GM12878 (cell line): ENCODE results near the gene CBLN3.
"Not testable (repeated sequence)": the region's sequence is repeated elsewhere in the genome, so short reads cannot be mapped to it uniquely, and the experiment has no call there.

Source experiments
- MTA2 ChIP-seq: fragments of 450-650 bp; IDR thresholded peaks from 2 replicates; pipeline ENCODE4 v1.6.1; 2016; ENCODE audit warnings: low read depth, mild to moderate bottlenecking, moderate library complexity
- NFIC ChIP-seq: IDR thresholded peaks from 2 replicates; pipeline ENCODE4 v1.6.1; 2012; ENCODE audit warnings: low read depth, mild to moderate bottlenecking, inconsistent platforms, low read length, moderate library complexity
- PAX5 ChIP-seq: IDR thresholded peaks from 2 replicates; pipeline ENCODE4 v1.6.1; 2011; ENCODE audit warnings: low read depth, low read length, borderline replicate concordance
- PAX8 ChIP-seq: fragments of 450-650 bp; IDR thresholded peaks from 2 replicates; pipeline ENCODE4 v1.6.1; 2017; ENCODE audit warnings: mild to moderate bottlenecking, moderate library complexity
- SRF ChIP-seq, 2 experiments: IDR thresholded peaks; 2 replicates each; pipeline ENCODE4 v1.6.1; 2011; ENCODE audit warnings: low read depth in 2 of 2, low read length in 2 of 2, mild to moderate bottlenecking in 1 of 2, moderate library complexity in 1 of 2
- SUPT20H ChIP-seq: IDR thresholded peaks from 2 replicates; pipeline ENCODE4 v1.6.1; 2011; ENCODE audit warnings: low read depth, mild to moderate bottlenecking, low read length, moderate library complexity, borderline replicate concordance; ENCODE audit not compliant: control insufficient read depth
- TCF12 ChIP-seq: IDR thresholded peaks from 2 replicates; pipeline ENCODE4 v1.6.1; 2011; ENCODE audit warnings: low read depth, mild to moderate bottlenecking, low read length
- YY1 ChIP-seq: IDR thresholded peaks from 2 replicates; pipeline ENCODE4 v1.6.1; 2011; ENCODE audit warnings: low read depth, mild to moderate bottlenecking, low read length
- TF ChIP-seq, protein P1 (sequence below), 3 experiments: IDR thresholded peaks in 2 of 3; conservative IDR thresholded peaks in 1 of 3; 2 replicates each; pipeline ENCODE4 v1.5.1; 2011; ENCODE audit warnings: low read depth in 3 of 3, low read length in 3 of 3, mild to moderate bottlenecking in 3 of 3, control low read depth in 2 of 3, moderate library complexity in 2 of 3, inconsistent platforms in 1 of 3, mixed read lengths in 1 of 3; ENCODE audit not compliant: control insufficient read depth in 2 of 3, insufficient read depth in 1 of 3; ENCODE audit errors: extremely low read depth in 1 of 3

- TF ChIP-seq, protein P1, sequence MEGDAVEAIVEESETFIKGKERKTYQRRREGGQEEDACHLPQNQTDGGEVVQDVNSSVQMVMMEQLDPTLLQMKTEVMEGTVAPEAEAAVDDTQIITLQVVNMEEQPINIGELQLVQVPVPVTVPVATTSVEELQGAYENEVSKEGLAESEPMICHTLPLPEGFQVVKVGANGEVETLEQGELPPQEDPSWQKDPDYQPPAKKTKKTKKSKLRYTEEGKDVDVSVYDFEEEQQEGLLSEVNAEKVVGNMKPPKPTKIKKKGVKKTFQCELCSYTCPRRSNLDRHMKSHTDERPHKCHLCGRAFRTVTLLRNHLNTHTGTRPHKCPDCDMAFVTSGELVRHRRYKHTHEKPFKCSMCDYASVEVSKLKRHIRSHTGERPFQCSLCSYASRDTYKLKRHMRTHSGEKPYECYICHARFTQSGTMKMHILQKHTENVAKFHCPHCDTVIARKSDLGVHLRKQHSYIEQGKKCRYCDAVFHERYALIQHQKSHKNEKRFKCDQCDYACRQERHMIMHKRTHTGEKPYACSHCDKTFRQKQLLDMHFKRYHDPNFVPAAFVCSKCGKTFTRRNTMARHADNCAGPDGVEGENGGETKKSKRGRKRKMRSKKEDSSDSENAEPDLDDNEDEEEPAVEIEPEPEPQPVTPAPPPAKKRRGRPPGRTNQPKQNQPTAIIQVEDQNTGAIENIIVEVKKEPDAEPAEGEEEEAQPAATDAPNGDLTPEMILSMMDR (IDR thresholded peaks at IDR 0.05 in 2 of 3, conservative IDR thresholded peaks at IDR 0.05 in 1 of 3; ENCODE audit: control insufficient read depth in 2 of 3, extremely low read depth in 1 of 3, insufficient read depth in 1 of 3, low read depth in 3 of 3, low read length in 3 of 3), result not testable (repeated sequence)
- not testable (repeated sequence) for TF ChIP-seq SUPT20H; SRF (IDR thresholded peaks at IDR 0.05; ENCODE audit: low read depth in 2 of 2, low read length in 2 of 2); YY1; TCF12; PAX8; MTA2; PAX5; NFIC
These were observed 41.0 kb upstream of the CBLN3 start for GRCh38 chr14:24470450-24470849.
